K562 (cell line): Measurements from ENCODE around the gene DALRD3. TPM values are rescaled to one million over a fixed set of nuclear protein-coding genes. Genes with fewer than 3 reads are reported as not detected.

ENCODE experiments used
- ARID1B ChIP-seq: fragments of 450-650 bp; IDR thresholded peaks from 2 replicates; pipeline ENCODE4 v1.6.1; 2016; ENCODE audit warnings: antibody characterized with exemption, mild to moderate bottlenecking, inconsistent platforms
- ASH1L ChIP-seq: fragments of 450-650 bp; IDR thresholded peaks from 2 replicates; pipeline ENCODE4 v1.6.1; 2018; ENCODE audit warnings: borderline replicate concordance, mild to moderate bottlenecking, low read depth; ENCODE audit not compliant: partially characterized antibody
- GTF2A2 ChIP-seq: IDR thresholded peaks from 2 replicates; pipeline ENCODE4 v1.6.1; 2016; ENCODE audit warnings: mild to moderate bottlenecking, missing genetic modification characterization, missing compliant biosample characterization
- ILK ChIP-seq: fragments of 450-650 bp; IDR thresholded peaks from 2 replicates; pipeline ENCODE4 v1.6.1; 2016; ENCODE audit warnings: missing genetic modification characterization, low read depth, mild to moderate bottlenecking, missing compliant biosample characterization, moderate library complexity, borderline replicate concordance
- JUND ChIP-seq, 2 experiments: IDR thresholded peaks; 2 replicates in 1 of 2; 3 replicates in 1 of 2; pipeline ENCODE4 v1.6.1; 2011; ENCODE audit warnings: borderline replicate concordance in 2 of 2, low read depth in 2 of 2, low read length in 2 of 2, improper control_type of control experiment in 1 of 2, missing biosample characterization in 1 of 2, missing genetic modification characterization in 1 of 2, missing genetic modification reagents in 1 of 2
- KLF13 ChIP-seq: fragments of 450-650 bp; IDR thresholded peaks from 2 replicates; pipeline ENCODE4 v1.6.1; 2016; ENCODE audit warnings: missing genetic modification characterization, low read depth, mild to moderate bottlenecking, missing compliant biosample characterization, moderate library complexity, borderline replicate concordance
- KLF6 ChIP-seq: fragments of 250-450 bp; sonication (Bioruptor Pico); IDR thresholded peaks from 2 replicates; pipeline ENCODE4 v1.4.0; 2020; ENCODE audit warnings: mild to moderate bottlenecking, moderate library complexity, borderline replicate concordance
- LCOR ChIP-seq: sonication (generic); formaldehyde crosslinking; IDR thresholded peaks from 2 replicates; pipeline ENCODE4 v1.8.0; 2022; ENCODE audit warnings: mild to moderate bottlenecking, missing genetic modification reagents
- PRPF4 ChIP-seq: fragments of 200-400 bp; formaldehyde crosslinking; IDR thresholded peaks from one replicate; pipeline ENCODE4 v1.6.1; 2017; ENCODE audit warnings: low read length, low read depth, mild to moderate bottlenecking; ENCODE audit not compliant: insufficient read depth, poor library complexity, severe bottlenecking
- SUPT5H ChIP-seq: fragments of 450-650 bp; IDR thresholded peaks from 2 replicates; pipeline ENCODE4 v1.6.1; 2016
- TSHZ1 ChIP-seq: fragments of 250-450 bp; sonication (Bioruptor Pico); IDR thresholded peaks from 2 replicates; pipeline ENCODE4 v1.4.0; 2020; ENCODE audit warnings: mild to moderate bottlenecking, moderate library complexity
- U2AF2 ChIP-seq: fragments of 200-400 bp; formaldehyde crosslinking; optimal IDR thresholded peaks from 2 replicates; pipeline ENCODE3; 2017; ENCODE audit warnings: low read depth, mild to moderate bottlenecking, low read length
- ZNF175 ChIP-seq: fragments of 200-800 bp; sonication (Bioruptor generic); IDR thresholded peaks from 2 replicates; pipeline ENCODE4 v1.6.1; 2016; ENCODE audit warnings: low read depth, mild to moderate bottlenecking, missing genetic modification characterization, missing compliant biosample characterization
- ZNF785 ChIP-seq: fragments of 250-450 bp; sonication (Bioruptor Pico); IDR thresholded peaks from 2 replicates; pipeline ENCODE4 v1.4.0; 2020; ENCODE audit warnings: mild to moderate bottlenecking
- polyA plus RNA-seq, 8 experiments: library from polyadenylated mRNA; depleted of rRNA in 4 of 8; stranded (reverse) in 5 of 8; unstranded in 3 of 8; fragments of >200 nt; fragmentation: Nextera tagmentation in 2 of 8; fragmentation: Illumina TruSeq in 1 of 8; extraction: Ambion mirVana in 2 of 8; extraction: Trizol in 1 of 8; gene quantifications; 2 replicates each; pipeline versions ENCODE4 v1.2.1 to v1.2.3, GENCODE V29; 2011 to 2014; ENCODE audit warnings: inconsistent platforms in 1 of 8, missing spikeins in 1 of 8
- total RNA-seq, 7 experiments: library from RNA; depleted of rRNA in 6 of 7; stranded (reverse); fragments of >200 nt in 6 of 7; fragmentation: Illumina TruSeq in 2 of 7; extraction: Trizol in 2 of 7; gene quantifications; 2 replicates each; pipeline versions ENCODE4 v1.2.1 to v1.2.3, GENCODE V29; 2011 to 2021; ENCODE audit warnings: low replicate concordance in 1 of 7
- TF ChIP-seq, protein P1 (sequence below), 2 experiments: fragments of 450-650 bp; IDR thresholded peaks; 2 replicates each; pipeline ENCODE4 v1.6.1; 2016
- TF ChIP-seq, protein P2 (sequence below): fragments of 450-650 bp; formaldehyde crosslinking; IDR thresholded peaks from 2 replicates; pipeline ENCODE4 v1.4.0; 2020; ENCODE audit warnings: mild to moderate bottlenecking, moderate library complexity

Gene DALRD3
- total and polyA plus RNA-seq, 9 of the 15 experiments (the other 6 are each of a cell fraction or from before 2014, with no cell fraction given), result 6.6 to 31.3 (median 14.4) TPM

- no peak for TF ChIP-seq TSHZ1
- 0 out of 2 replicates have a peak, but pooled peaks have one; percentile 31 for TF ChIP-seq GTF2A2 (tag)
- TF ChIP-seq KLF6 (CRISPR knock-in tag), result no peak
- TF ChIP-seq JUND (IDR thresholded peaks at IDR 0.05; ENCODE audit: borderline replicate concordance, low read depth, low read length), result peak; percentile 85
- peak; percentile 65; the same call in 1 of the 3 replicates for TF ChIP-seq JUND (tag; IDR thresholded peaks at IDR 0.05; ENCODE audit: borderline replicate concordance, low read depth, low read length)
- no peak for TF ChIP-seq ASH1L
- peak; percentile 98 for TF ChIP-seq SUPT5H
- no peak for TF ChIP-seq PRPF4
- TF ChIP-seq ZNF175 (CRISPR knock-in tag), result no peak
- no peak for TF ChIP-seq ZNF785 (CRISPR knock-in tag)
- no peak for TF ChIP-seq LCOR (CRISPR knock-in tag)
- TF ChIP-seq ARID1B, result peak; percentile 27; the same call in 1 of the 2 replicates
- no peak for TF ChIP-seq U2AF2
- TF ChIP-seq KLF13 (tag), result peak; percentile 29; the same call in 1 of the 2 replicates
- TF ChIP-seq ILK (tag), result no peak
- TF ChIP-seq, protein P1, sequence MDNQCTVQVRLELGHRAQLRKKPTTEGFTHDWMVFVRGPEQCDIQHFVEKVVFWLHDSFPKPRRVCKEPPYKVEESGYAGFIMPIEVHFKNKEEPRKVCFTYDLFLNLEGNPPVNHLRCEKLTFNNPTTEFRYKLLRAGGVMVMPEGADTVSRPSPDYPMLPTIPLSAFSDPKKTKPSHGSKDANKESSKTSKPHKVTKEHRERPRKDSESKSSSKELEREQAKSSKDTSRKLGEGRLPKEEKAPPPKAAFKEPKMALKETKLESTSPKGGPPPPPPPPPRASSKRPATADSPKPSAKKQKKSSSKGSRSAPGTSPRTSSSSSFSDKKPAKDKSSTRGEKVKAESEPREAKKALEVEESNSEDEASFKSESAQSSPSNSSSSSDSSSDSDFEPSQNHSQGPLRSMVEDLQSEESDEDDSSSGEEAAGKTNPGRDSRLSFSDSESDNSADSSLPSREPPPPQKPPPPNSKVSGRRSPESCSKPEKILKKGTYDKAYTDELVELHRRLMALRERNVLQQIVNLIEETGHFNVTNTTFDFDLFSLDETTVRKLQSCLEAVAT (IDR thresholded peaks at IDR 0.05), result no peak
- TF ChIP-seq, protein P2, sequence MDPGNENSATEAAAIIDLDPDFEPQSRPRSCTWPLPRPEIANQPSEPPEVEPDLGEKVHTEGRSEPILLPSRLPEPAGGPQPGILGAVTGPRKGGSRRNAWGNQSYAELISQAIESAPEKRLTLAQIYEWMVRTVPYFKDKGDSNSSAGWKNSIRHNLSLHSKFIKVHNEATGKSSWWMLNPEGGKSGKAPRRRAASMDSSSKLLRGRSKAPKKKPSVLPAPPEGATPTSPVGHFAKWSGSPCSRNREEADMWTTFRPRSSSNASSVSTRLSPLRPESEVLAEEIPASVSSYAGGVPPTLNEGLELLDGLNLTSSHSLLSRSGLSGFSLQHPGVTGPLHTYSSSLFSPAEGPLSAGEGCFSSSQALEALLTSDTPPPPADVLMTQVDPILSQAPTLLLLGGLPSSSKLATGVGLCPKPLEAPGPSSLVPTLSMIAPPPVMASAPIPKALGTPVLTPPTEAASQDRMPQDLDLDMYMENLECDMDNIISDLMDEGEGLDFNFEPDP (CRISPR knock-in tag), result no peak
These were observed 10.5 kb upstream of the DALRD3 start, which contains the start of gene IMPDH2 (continued) for GRCh38 chr3:49028673-49029562.
